Mesenchymal stem cell (in vitro differentiated cells and primary cell): ENCODE results near the gene OR1A1.

Experiments used
- DNase-seq: peaks from one replicate; pipeline ENCODE4 v3.0.0-alpha.2; 2013
- H2AFZ ChIP-seq: one replicate; pipeline ENCODE4 v1.6.1; 2013; ENCODE audit warnings: low read depth, mild to moderate bottlenecking, control low read depth, inconsistent platforms, low read length, moderate library complexity
- H2AK5ac ChIP-seq: 2 replicates; pipeline ENCODE4 v1.6.1; 2013; ENCODE audit warnings: low read length, moderate library complexity, mild to moderate bottlenecking, inconsistent platforms; ENCODE audit not compliant: severe bottlenecking
- H2BK120ac ChIP-seq: one replicate; pipeline ENCODE4 v1.6.1; 2013; ENCODE audit warnings: low read depth, mild to moderate bottlenecking, inconsistent platforms, low read length, moderate library complexity
- H2BK12ac ChIP-seq, 2 experiments: one replicate each; pipeline ENCODE4 v1.6.1; 2013; ENCODE audit warnings: inconsistent platforms in 2 of 2, low read length in 2 of 2, mild to moderate bottlenecking in 2 of 2, moderate library complexity in 2 of 2, control low read depth in 1 of 2
- H2BK15ac ChIP-seq: one replicate; pipeline ENCODE4 v1.6.1; 2013; ENCODE audit warnings: mild to moderate bottlenecking, low read depth, inconsistent platforms; ENCODE audit not compliant: poor library complexity, severe bottlenecking
- H2BK5ac ChIP-seq: 2 replicates; pipeline ENCODE4 v1.6.1; 2013; ENCODE audit warnings: low read depth, mild to moderate bottlenecking, low read length, control low read depth, inconsistent platforms; ENCODE audit not compliant: poor library complexity, severe bottlenecking
- H3K14ac ChIP-seq, 2 experiments: one replicate each; pipeline ENCODE4 v1.6.1; 2013; ENCODE audit warnings: inconsistent platforms in 2 of 2, low read length in 2 of 2, control low read depth in 1 of 2, mild to moderate bottlenecking in 1 of 2, moderate library complexity in 1 of 2
- H3K18ac ChIP-seq, 2 experiments: one replicate each; pipeline ENCODE4 v1.6.1; 2013; ENCODE audit warnings: inconsistent platforms in 2 of 2, low read length in 2 of 2, control low read depth in 1 of 2, low read depth in 1 of 2, mild to moderate bottlenecking in 1 of 2
- H3K23ac ChIP-seq, 2 experiments: one replicate each; pipeline ENCODE4 v1.6.1; 2013; ENCODE audit warnings: inconsistent platforms in 2 of 2, low read length in 2 of 2, mild to moderate bottlenecking in 2 of 2, moderate library complexity in 2 of 2, control low read depth in 1 of 2
- H3K27ac ChIP-seq: 2 replicates; pipeline ENCODE4 v1.5.1; 2013; ENCODE audit warnings: mild to moderate bottlenecking, moderate library complexity, low read length, control low read depth, inconsistent platforms; ENCODE audit not compliant: poor library complexity, severe bottlenecking
- H3K27me3 ChIP-seq, 2 experiments: 2 replicates each; pipeline versions ENCODE4 v1.6.1 to v1.7.0; 2013; ENCODE audit warnings: low read length in 2 of 2, mild to moderate bottlenecking in 2 of 2, moderate library complexity in 2 of 2, control low read depth in 1 of 2, inconsistent platforms in 1 of 2; ENCODE audit not compliant: control insufficient read depth in 1 of 2, insufficient read depth in 1 of 2
- H3K36me3 ChIP-seq, 2 experiments: 2 replicates each; pipeline versions ENCODE4 v1.6.1 to v1.7.0; 2013; ENCODE audit warnings: low read length in 2 of 2, control low read depth in 1 of 2, inconsistent platforms in 1 of 2, low read depth in 1 of 2, mild to moderate bottlenecking in 1 of 2; ENCODE audit not compliant: insufficient read depth in 2 of 2, control insufficient read depth in 1 of 2
- H3K4ac ChIP-seq, 2 experiments: one replicate each; pipeline ENCODE4 v1.6.1; 2013; ENCODE audit warnings: inconsistent platforms in 2 of 2, low read length in 2 of 2, mild to moderate bottlenecking in 2 of 2, moderate library complexity in 2 of 2, control low read depth in 1 of 2, low read depth in 1 of 2
- H3K4me1 ChIP-seq: 2 replicates; pipeline ENCODE4 v1.6.1; 2013; ENCODE audit warnings: low read depth, low read length, control low read depth; ENCODE audit not compliant: control insufficient read depth, insufficient read depth
- H3K4me2 ChIP-seq: 2 replicates; pipeline ENCODE4 v1.6.1; 2013; ENCODE audit warnings: low read length, mild to moderate bottlenecking, inconsistent platforms; ENCODE audit not compliant: poor library complexity, severe bottlenecking
- H3K4me3 ChIP-seq, 2 experiments: 2 replicates each; pipeline versions ENCODE4 v1.5.1 to v1.7.0; 2013; ENCODE audit warnings: low read length in 2 of 2, mild to moderate bottlenecking in 2 of 2, control low read depth in 1 of 2, low read depth in 1 of 2; ENCODE audit not compliant: insufficient read depth in 1 of 2
- H3K79me1 ChIP-seq: replicated peaks from 2 replicates; pipeline ENCODE4 v1.6.1; 2013; ENCODE audit warnings: mild to moderate bottlenecking, control low read depth, low read length, inconsistent platforms; ENCODE audit not compliant: poor library complexity, severe bottlenecking
- H3K9ac ChIP-seq: 2 replicates; pipeline ENCODE4 v1.7.0; 2013; ENCODE audit warnings: mild to moderate bottlenecking, low read length, moderate library complexity
- H3K9me3 ChIP-seq: 2 replicates; pipeline ENCODE4 v1.7.0; 2013; ENCODE audit warnings: mild to moderate bottlenecking, low read length; ENCODE audit not compliant: control insufficient read depth
- H4K8ac ChIP-seq: one replicate; pipeline ENCODE4 v1.6.1; 2013; ENCODE audit warnings: inconsistent platforms, mild to moderate bottlenecking, low read length, moderate library complexity
- H4K91ac ChIP-seq: one replicate; pipeline ENCODE4 v1.6.1; 2013; ENCODE audit warnings: mild to moderate bottlenecking, low read length, inconsistent platforms
- WGBS: methylation state at CpG from one replicate; pipeline ENCODE4 v1.1.7; 2013; ENCODE audit warnings: mixed read lengths; 5-methylcytosine and 5-hydroxymethylcytosine counted together

Gene OR1A1

GRCh38 chr17:3256575-3256974, 49.1 kb downstream of the OR1A1 start:
- Histone ChIP-seq H3K23ac (no peak overlapping the region), H3K4ac (no peak overlapping the region), H3K27me3 (no peaks in the 10 kb centered on the region), H2BK15ac (no peak overlapping the region), H3K9me3 (no peaks in the 10 kb centered on the region), H2AK5ac (no peak overlapping the region), H2AFZ (no peak overlapping the region), H3K27ac (no peak overlapping the region), H3K18ac (no peak overlapping the region), H3K4me2 (no peak overlapping the region), H4K91ac (no peak overlapping the region), H3K4me1 (no peaks in the 10 kb centered on the region), H2BK120ac (no peak overlapping the region), H3K4me3 (no peak overlapping the region), H4K8ac (no peak overlapping the region), H3K36me3 (no peaks in the 10 kb centered on the region), H3K14ac (no peak overlapping the region), H3K79me1 (no peaks in the 10 kb centered on the region), H2BK5ac (no peak overlapping the region), H3K9ac (no peak overlapping the region), H2BK12ac (no peak overlapping the region)
- no peak for DNase-seq
- 75% methylated on average over 8 of the region's 8 CpGs for WGBS

- Histone ChIP-seq H3K4me2 (no peak overlapping the region), H4K91ac (no peak overlapping the region), H3K23ac (no peak overlapping the region), H3K9me3 (no peaks in the 10 kb centered on the region), H3K79me1 (no peaks in the 10 kb centered on the region), H3K27me3 (no peaks in the 10 kb centered on the region), H3K27ac (no peak overlapping the region), H3K18ac (no peak overlapping the region), H4K8ac (no peak overlapping the region), H3K4me1 (no peaks in the 10 kb centered on the region), H3K4me3 (no peak overlapping the region), H2BK5ac (no peak overlapping the region), H3K36me3 (no peaks in the 10 kb centered on the region), H2AK5ac (no peak overlapping the region), H3K4ac (no peak overlapping the region), H2BK15ac (no peak overlapping the region), H3K14ac (no peak overlapping the region), H2BK12ac (no peak overlapping the region), H2BK120ac (no peak overlapping the region), H2AFZ (no peak overlapping the region), H3K9ac (no peak overlapping the region)
- no peak for DNase-seq
- 60% methylated on average over 1 of the region's 1 CpG for WGBS
Observed at GRCh38 chr17:3260163-3260562, 52.7 kb downstream of the OR1A1 start.

- H3K27me3 ChIP-seq, result no peaks in the 10 kb centered on the region
- no peak overlapping the region for H3K4ac ChIP-seq
- H3K18ac ChIP-seq, result no peak overlapping the region
- no peak overlapping the region for H3K23ac ChIP-seq
- no peaks in the 10 kb centered on the region for H3K36me3 ChIP-seq
- no peak overlapping the region for H3K9ac ChIP-seq
- WGBS, result 78% methylated on average over 13 of the region's 13 CpGs
- no peak overlapping the region for H2BK15ac ChIP-seq
- no peak overlapping the region for H2BK12ac ChIP-seq
- H4K91ac ChIP-seq, result no peak overlapping the region
- H2BK5ac ChIP-seq, result no peak overlapping the region
- H3K4me3 ChIP-seq, result no peak overlapping the region
- no peak overlapping the region for H3K4me2 ChIP-seq
- no peaks in the 10 kb centered on the region for H3K79me1 ChIP-seq
- H4K8ac ChIP-seq, result no peak overlapping the region
- H3K27ac ChIP-seq, result no peak overlapping the region
- H2BK120ac ChIP-seq, result no peak overlapping the region
- H3K4me1 ChIP-seq, result no peaks in the 10 kb centered on the region
- no peak overlapping the region for H2AK5ac ChIP-seq
- H2AFZ ChIP-seq, result no peak overlapping the region
- H3K9me3 ChIP-seq, result no peaks in the 10 kb centered on the region
- no peak overlapping the region for H3K14ac ChIP-seq
- no peak for DNase-seq
Observed at GRCh38 chr17:3260600-3260999, 53.1 kb downstream of the OR1A1 start.
